HEK293 (cell line): ENCODE results near the gene GRB10.

Source experiments
- CTCF ChIA-PET: fragments of 350-600 bp; formaldehyde crosslinking; extraction: SDS; loops from one replicate; lab custom pipeline; 2021; ENCODE audit warnings: antibody characterized with exemption; lab: Yijun Ruan, JAX
- POLR2A ChIA-PET: fragments of 300-600 bp; formaldehyde crosslinking; extraction: SDS; loops from one replicate; lab custom pipeline; 2020; ENCODE audit warnings: antibody characterized with exemption, inconsistent platforms; lab: Yijun Ruan, JAX
- H3K27ac ChIP-seq: fragments of 200-500 bp; sonication (Bioruptor generic); 2 replicates; pipeline ENCODE4 v1.5.1; 2014; ENCODE audit warnings: low read depth, low read length, control low read depth, inconsistent platforms; ENCODE audit errors: extremely low read depth
- H3K36me3 ChIP-seq, 2 experiments: fragments of 200-500 bp in 1 of 2; sonication (Bioruptor generic) in 1 of 2; 1 replicate in 1 of 2; 2 replicates in 1 of 2; pipeline ENCODE4 v1.5.1; 2014 to 2017; ENCODE audit warnings: inconsistent platforms in 2 of 2, low read length in 2 of 2; ENCODE audit not compliant: control insufficient read depth in 2 of 2, insufficient read depth in 1 of 2
- H3K4me1 ChIP-seq: fragments of 200-500 bp; sonication (Bioruptor generic); 2 replicates; pipeline ENCODE4 v1.5.1; 2014; ENCODE audit warnings: mild to moderate bottlenecking, low read length, inconsistent platforms; ENCODE audit not compliant: control insufficient read depth, insufficient read depth
- H3K4me3 ChIP-seq: 2 replicates; pipeline ENCODE4 v1.5.1; 2011; ENCODE audit warnings: low read depth, mild to moderate bottlenecking, control low read depth, low read length, moderate library complexity
- H3K9me3 ChIP-seq: fragments of 200-500 bp; sonication (Bioruptor generic); 2 replicates; pipeline ENCODE4 v1.5.1; 2014; ENCODE audit warnings: low read depth, low read length, inconsistent platforms; ENCODE audit not compliant: control insufficient read depth, insufficient read depth
- AEBP2 ChIP-seq: fragments of 450-650 bp; formaldehyde crosslinking; IDR thresholded peaks from 2 replicates; pipeline ENCODE4 v1.5.1; 2016; ENCODE audit warnings: missing biosample characterization, missing genetic modification characterization, borderline replicate concordance
- GLI4 ChIP-seq: fragments of 450-650 bp; formaldehyde crosslinking; IDR thresholded peaks from 2 replicates; pipeline ENCODE4 v1.5.1; 2016; ENCODE audit warnings: missing biosample characterization, missing genetic modification characterization
- KLF16 ChIP-seq: fragments of 450-650 bp; formaldehyde crosslinking; IDR thresholded peaks from 2 replicates; pipeline ENCODE4 v1.5.1; 2017; ENCODE audit warnings: missing biosample characterization, missing genetic modification characterization
- ZBTB10 ChIP-seq: fragments of 450-650 bp; formaldehyde crosslinking; IDR thresholded peaks from 2 replicates; pipeline ENCODE4 v1.5.1; 2016; ENCODE audit warnings: missing biosample characterization, missing genetic modification characterization
- ZBTB44 ChIP-seq: fragments of 450-650 bp; IDR thresholded peaks from 2 replicates; pipeline ENCODE4 v1.5.1; 2018; ENCODE audit warnings: missing biosample characterization, mild to moderate bottlenecking, missing genetic modification characterization
- ZNF184 ChIP-seq: fragments of 450-650 bp; IDR thresholded peaks from 2 replicates; pipeline ENCODE4 v1.5.1; 2018; ENCODE audit warnings: missing biosample characterization, mild to moderate bottlenecking, missing genetic modification characterization
- ZNF202 ChIP-seq: fragments of 450-650 bp; formaldehyde crosslinking; IDR thresholded peaks from 2 replicates; pipeline ENCODE4 v1.5.1; 2016; ENCODE audit warnings: missing biosample characterization, missing genetic modification characterization, borderline replicate concordance
- ZNF274 ChIP-seq, 2 experiments: fragments of 200-500 bp in 1 of 2; fragments of 450-650 bp in 1 of 2; sonication (Bioruptor generic) in 1 of 2; formaldehyde crosslinking in 1 of 2; IDR thresholded peaks; 2 replicates each; pipeline versions ENCODE4 v1.5.1 to v1.6.1; 2014 to 2016; ENCODE audit warnings: borderline replicate concordance in 1 of 2, inconsistent platforms in 1 of 2, low read length in 1 of 2, missing biosample characterization in 1 of 2, missing genetic modification characterization in 1 of 2
- ZNF280D ChIP-seq: fragments of 450-650 bp; formaldehyde crosslinking; IDR thresholded peaks from 2 replicates; pipeline ENCODE4 v1.5.1; 2016; ENCODE audit warnings: missing biosample characterization, missing genetic modification characterization
- ZNF324 ChIP-seq: fragments of 450-650 bp; formaldehyde crosslinking; IDR thresholded peaks from 2 replicates; pipeline ENCODE4 v1.5.1; 2016; ENCODE audit warnings: missing biosample characterization, missing genetic modification characterization
- ZNF561 ChIP-seq: fragments of 450-650 bp; IDR thresholded peaks from 2 replicates; pipeline ENCODE4 v1.5.1; 2018; ENCODE audit warnings: missing biosample characterization, missing genetic modification characterization, borderline replicate concordance
- ZNF610 ChIP-seq: fragments of 450-650 bp; formaldehyde crosslinking; IDR thresholded peaks from 2 replicates; pipeline ENCODE4 v1.5.1; 2016; ENCODE audit warnings: missing biosample characterization, missing genetic modification characterization, borderline replicate concordance
- ZNF664 ChIP-seq: fragments of 450-650 bp; formaldehyde crosslinking; IDR thresholded peaks from 2 replicates; pipeline ENCODE4 v1.5.1; 2016; ENCODE audit warnings: missing biosample characterization, missing genetic modification characterization
- ZNF76 ChIP-seq: fragments of 450-650 bp; formaldehyde crosslinking; IDR thresholded peaks from 2 replicates; pipeline ENCODE4; 2016; ENCODE audit warnings: low read depth, missing biosample characterization, missing genetic modification characterization, borderline replicate concordance
- ZNF768 ChIP-seq: fragments of 450-650 bp; formaldehyde crosslinking; IDR thresholded peaks from 2 replicates; pipeline ENCODE4 v1.5.1; 2018; ENCODE audit warnings: missing biosample characterization, mild to moderate bottlenecking, missing genetic modification characterization
- ZNF777 ChIP-seq: fragments of 450-650 bp; formaldehyde crosslinking; IDR thresholded peaks from 2 replicates; pipeline ENCODE4 v1.5.1; 2017; ENCODE audit warnings: missing biosample characterization, missing genetic modification characterization, borderline replicate concordance
- ZXDB ChIP-seq: fragments of 450-650 bp; formaldehyde crosslinking; IDR thresholded peaks from 2 replicates; pipeline ENCODE4 v1.5.1; 2016; ENCODE audit warnings: missing biosample characterization, missing genetic modification characterization
- TF ChIP-seq, protein P1 (sequence below): fragments of 450-650 bp; formaldehyde crosslinking; IDR thresholded peaks from 2 replicates; pipeline ENCODE4 v1.5.1; 2016; ENCODE audit warnings: missing biosample characterization, missing genetic modification characterization, borderline replicate concordance
- TF ChIP-seq, protein P2 (sequence below): fragments of 450-650 bp; formaldehyde crosslinking; IDR thresholded peaks from 2 replicates; pipeline ENCODE4 v1.5.1; 2016; ENCODE audit warnings: missing biosample characterization, missing genetic modification characterization

Gene GRB10

GRCh38 chr7:50584793-50585408 is 197.8 kb downstream of the GRB10 start:
- no peaks in the 10 kb centered on the region for H3K36me3 ChIP-seq
- CTCF ChIA-PET: no interaction called here
- H3K4me1 ChIP-seq: no peaks in the 10 kb centered on the region
- H3K4me3 ChIP-seq: no peak overlapping the region
- no peak for TF ChIP-seq GLI4
- TF ChIP-seq ZNF324: no peak
- TF ChIP-seq KLF16 (tag by site-specific recombination): no peak
- no peak for TF ChIP-seq ZXDB (tag by site-specific recombination)
- TF ChIP-seq ZNF280D: no peak
- no peak for TF ChIP-seq ZNF76 (tag by site-specific recombination)
- TF ChIP-seq ZNF202 (tag by site-specific recombination): no peak
- no peak for TF ChIP-seq ZNF610 (tag by site-specific recombination)
- TF ChIP-seq ZNF184 (tag by site-specific recombination): no peak
- no peak for TF ChIP-seq AEBP2 (tag by site-specific recombination)
- TF ChIP-seq ZNF664 (tag by site-specific recombination): no peak
- H3K9me3 ChIP-seq: no peaks in the 10 kb centered on the region
- POLR2A ChIA-PET: no interaction called here
- H3K27ac ChIP-seq: no peak overlapping the region

DNA sequence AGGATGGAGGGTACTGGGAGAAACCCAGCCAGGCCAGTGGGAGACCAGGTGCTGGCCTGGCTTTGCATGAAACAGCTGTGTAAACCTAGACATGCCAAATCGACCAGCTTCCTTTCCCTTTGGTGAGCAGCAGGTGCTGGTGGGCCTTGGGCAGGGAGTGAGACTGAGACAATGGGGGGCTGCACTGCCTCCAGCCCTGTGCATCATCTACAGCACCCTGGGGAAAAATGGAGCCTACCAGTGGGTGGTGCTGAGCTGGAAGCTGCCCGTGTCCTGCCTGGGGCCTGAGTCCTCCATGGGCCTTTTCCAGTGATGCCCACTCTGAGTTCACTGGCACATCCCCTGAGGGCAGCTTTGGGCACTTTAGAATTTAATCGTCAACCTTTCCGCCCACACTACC is 198.3 kb downstream of the GRB10 start:
- no peak overlapping the region for H3K27ac ChIP-seq
- H3K4me1 ChIP-seq: no peaks in the 10 kb centered on the region
- H3K36me3 ChIP-seq: no peaks in the 10 kb centered on the region
- H3K4me3 ChIP-seq: no peak overlapping the region
- ChIA-PET CTCF (no interaction called here), POLR2A (no interaction called here)
- no peak for TF ChIP-seq ZNF768 (tag by site-specific recombination)
- no peak for TF ChIP-seq ZBTB44 (tag by site-specific recombination)
- TF ChIP-seq, protein P1, sequence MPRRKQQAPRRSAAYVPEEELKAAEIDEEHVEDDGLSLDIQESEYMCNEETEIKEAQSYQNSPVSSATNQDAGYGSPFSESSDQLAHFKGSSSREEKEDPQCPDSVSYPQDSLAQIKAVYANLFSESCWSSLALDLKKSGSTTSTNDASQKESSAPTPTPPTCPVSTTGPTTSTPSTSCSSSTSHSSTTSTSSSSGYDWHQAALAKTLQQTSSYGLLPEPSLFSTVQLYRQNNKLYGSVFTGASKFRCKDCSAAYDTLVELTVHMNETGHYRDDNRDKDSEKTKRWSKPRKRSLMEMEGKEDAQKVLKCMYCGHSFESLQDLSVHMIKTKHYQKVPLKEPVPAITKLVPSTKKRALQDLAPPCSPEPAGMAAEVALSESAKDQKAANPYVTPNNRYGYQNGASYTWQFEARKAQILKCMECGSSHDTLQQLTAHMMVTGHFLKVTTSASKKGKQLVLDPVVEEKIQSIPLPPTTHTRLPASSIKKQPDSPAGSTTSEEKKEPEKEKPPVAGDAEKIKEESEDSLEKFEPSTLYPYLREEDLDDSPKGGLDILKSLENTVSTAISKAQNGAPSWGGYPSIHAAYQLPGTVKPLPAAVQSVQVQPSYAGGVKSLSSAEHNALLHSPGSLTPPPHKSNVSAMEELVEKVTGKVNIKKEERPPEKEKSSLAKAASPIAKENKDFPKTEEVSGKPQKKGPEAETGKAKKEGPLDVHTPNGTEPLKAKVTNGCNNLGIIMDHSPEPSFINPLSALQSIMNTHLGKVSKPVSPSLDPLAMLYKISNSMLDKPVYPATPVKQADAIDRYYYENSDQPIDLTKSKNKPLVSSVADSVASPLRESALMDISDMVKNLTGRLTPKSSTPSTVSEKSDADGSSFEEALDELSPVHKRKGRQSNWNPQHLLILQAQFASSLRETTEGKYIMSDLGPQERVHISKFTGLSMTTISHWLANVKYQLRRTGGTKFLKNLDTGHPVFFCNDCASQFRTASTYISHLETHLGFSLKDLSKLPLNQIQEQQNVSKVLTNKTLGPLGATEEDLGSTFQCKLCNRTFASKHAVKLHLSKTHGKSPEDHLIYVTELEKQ (tag by site-specific recombination): no peak
- TF ChIP-seq ZNF777 (tag by site-specific recombination): no peak
- TF ChIP-seq ZNF274 (IDR thresholded peaks at IDR 0.05; ENCODE audit: low read length): no peak
- no peak for TF ChIP-seq ZNF274 (tag by site-specific recombination; IDR thresholded peaks at IDR 0.05; ENCODE audit: borderline replicate concordance)
- TF ChIP-seq, protein P2, sequence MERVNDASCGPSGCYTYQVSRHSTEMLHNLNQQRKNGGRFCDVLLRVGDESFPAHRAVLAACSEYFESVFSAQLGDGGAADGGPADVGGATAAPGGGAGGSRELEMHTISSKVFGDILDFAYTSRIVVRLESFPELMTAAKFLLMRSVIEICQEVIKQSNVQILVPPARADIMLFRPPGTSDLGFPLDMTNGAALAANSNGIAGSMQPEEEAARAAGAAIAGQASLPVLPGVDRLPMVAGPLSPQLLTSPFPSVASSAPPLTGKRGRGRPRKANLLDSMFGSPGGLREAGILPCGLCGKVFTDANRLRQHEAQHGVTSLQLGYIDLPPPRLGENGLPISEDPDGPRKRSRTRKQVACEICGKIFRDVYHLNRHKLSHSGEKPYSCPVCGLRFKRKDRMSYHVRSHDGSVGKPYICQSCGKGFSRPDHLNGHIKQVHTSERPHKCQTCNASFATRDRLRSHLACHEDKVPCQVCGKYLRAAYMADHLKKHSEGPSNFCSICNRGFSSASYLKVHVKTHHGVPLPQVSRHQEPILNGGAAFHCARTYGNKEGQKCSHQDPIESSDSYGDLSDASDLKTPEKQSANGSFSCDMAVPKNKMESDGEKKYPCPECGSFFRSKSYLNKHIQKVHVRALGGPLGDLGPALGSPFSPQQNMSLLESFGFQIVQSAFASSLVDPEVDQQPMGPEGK (tag by site-specific recombination): no peak
- no peak for TF ChIP-seq ZNF184 (tag by site-specific recombination)
- no peak for TF ChIP-seq ZNF561 (tag by site-specific recombination)
- TF ChIP-seq ZBTB10: no peak
- H3K9me3 ChIP-seq: no peaks in the 10 kb centered on the region
